Pancreas (tissue), 10 donors: ENCODE results near the gene TCEAL4. TPM values are rescaled to one million over a fixed set of nuclear protein-coding genes. Genes with fewer than 3 reads are reported as not detected.

Experiments used
- ATAC-seq, 4 donors: fragments of 200-7000 bp; cut with Tn5 transposase; one replicate each; pipeline versions ENCODE4 v1.8.0 to v1.9.1; 2020; ENCODE audit warnings: mild to moderate bottlenecking in 4 of 4, moderate library complexity in 4 of 4
- DNase-seq, 6 donors: peaks; one replicate each; pipeline ENCODE4 v3.0.0-alpha.2; 2020
- FAIRE-seq: peaks from 2 replicates; lab custom pipeline; 2012; peaks lifted over from hg19 to GRCh38; lab: Jason Lieb, UNC
- H3K27ac ChIP-seq, 4 donors: fragments of 200-600 bp; sonication (generic); 1 replicate in 3 of 4; 2 replicates in 1 of 4; pipeline versions ENCODE4 v1.5.0 to v1.8.0; 2020
- H3K27me3 ChIP-seq, 4 donors: fragments of 200-600 bp; one replicate each; pipeline ENCODE4 v1.8.0; 2021
- H3K36me3 ChIP-seq, 3 donors: fragments of 200-600 bp; sonication (generic) in 1 of 3; one replicate each; pipeline versions ENCODE4 v1.5.0 to v1.8.0; 2020 to 2021
- H3K4me1 ChIP-seq, 3 donors: fragments of 200-600 bp; one replicate each; pipeline ENCODE4 v1.8.0; 2021
- H3K4me3 ChIP-seq, 4 donors: fragments of 200-600 bp; sonication (generic) in 2 of 4; one replicate each; pipeline versions ENCODE4 v1.5.0 to v1.8.0; 2020 to 2021
- H3K9me3 ChIP-seq, 4 donors: fragments of 200-600 bp; one replicate each; pipeline ENCODE4 v1.8.0; 2021
- WGBS, 2 donors: extraction: QIAGEN DNeasy Blood & Tissue Kit; methylation state at CpG; one replicate each; pipeline ENCODE4 v1.1.7; 2013; 5-methylcytosine and 5-hydroxymethylcytosine counted together
- intact Hi-C, 3 donors: fragments of 100-400 bp; cut with DNase I; formaldehyde crosslinking; loops; one replicate each; pipeline versions ENCODE4 v1.11.1 to v1.14.2; 2022
- polyA plus RNA-seq, 2 donors: library from polyadenylated mRNA; stranded (reverse); fragments of 200-250 nt; gene quantifications; one replicate each; pipeline ENCODE4 v1.2.3, GENCODE V29; 2013
- total RNA-seq, 6 donors: library from RNA; stranded (reverse); fragmentation: NEBNext Ultra II Directional in 4 of 6; extraction: Animal tissue kit (Norgen Biotek cat#: 25700) in 4 of 6; gene quantifications; one replicate each; pipeline versions ENCODE4 v1.2.1 to v1.2.4, GENCODE V29; 2021 to 2023
- TF ChIP-seq, protein P1 (sequence below), 4 donors: fragments of 200-600 bp; sonication (generic) in 3 of 4; IDR thresholded peaks; one replicate each; pipeline versions ENCODE4 v1.5.0 to v1.8.0; 2021; ENCODE audit warnings: antibody characterized with exemption in 4 of 4
- donor health status: healthy with polysubstance abuse.
- donor health status: DM: no; HTN: no; CAD: no; lungs with moderate emphysema.
- donor health status: DM: no; HTN: no; CAD: no.
- donor health status: control.
- donor health status: control.
- donor health status: Bipolar disorder and iron deficiency.
- donor health status: DM: yes; HTN: yes; CAD: no.
- donor health status: DM: no; HTN: no; CAD: no.
- donor health status: DM: no; HTN: no; CAD: no.
- donor health status: DM: yes; HTN: yes; CAD: no.

The TCEAL4 gene
- total and polyA plus RNA-seq, 8 donors: 16.7 to 132 (median 27.8) TPM

- ATAC-seq (peak; percentile 72 to 83 (median 78)), FAIRE-seq (no peak), DNase-seq (peak; percentile 51 to 74 (median 60))
- Histone ChIP-seq H3K4me1 (peaks cover 0 to 6% (median 6%) of the 10 kb centered on the region in 3 donors), H3K27me3 (peaks cover 0 to 8% (median 0%) of the 10 kb centered on the region in 4 donors), H3K9me3 (no peaks in the 10 kb centered on the region), H3K27ac (peak within 1 kb of the TSS; percentile 63 to 86 (median 74)), H3K36me3 (no peaks in the 10 kb centered on the region), H3K4me3 (peak within 1 kb of the TSS; percentile 18 to 61 (median 46))
- TF ChIP-seq, protein P1, sequence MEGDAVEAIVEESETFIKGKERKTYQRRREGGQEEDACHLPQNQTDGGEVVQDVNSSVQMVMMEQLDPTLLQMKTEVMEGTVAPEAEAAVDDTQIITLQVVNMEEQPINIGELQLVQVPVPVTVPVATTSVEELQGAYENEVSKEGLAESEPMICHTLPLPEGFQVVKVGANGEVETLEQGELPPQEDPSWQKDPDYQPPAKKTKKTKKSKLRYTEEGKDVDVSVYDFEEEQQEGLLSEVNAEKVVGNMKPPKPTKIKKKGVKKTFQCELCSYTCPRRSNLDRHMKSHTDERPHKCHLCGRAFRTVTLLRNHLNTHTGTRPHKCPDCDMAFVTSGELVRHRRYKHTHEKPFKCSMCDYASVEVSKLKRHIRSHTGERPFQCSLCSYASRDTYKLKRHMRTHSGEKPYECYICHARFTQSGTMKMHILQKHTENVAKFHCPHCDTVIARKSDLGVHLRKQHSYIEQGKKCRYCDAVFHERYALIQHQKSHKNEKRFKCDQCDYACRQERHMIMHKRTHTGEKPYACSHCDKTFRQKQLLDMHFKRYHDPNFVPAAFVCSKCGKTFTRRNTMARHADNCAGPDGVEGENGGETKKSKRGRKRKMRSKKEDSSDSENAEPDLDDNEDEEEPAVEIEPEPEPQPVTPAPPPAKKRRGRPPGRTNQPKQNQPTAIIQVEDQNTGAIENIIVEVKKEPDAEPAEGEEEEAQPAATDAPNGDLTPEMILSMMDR (IDR thresholded peaks at IDR 0.05): no peak
- WGBS, 2 donors: 2 to 17% methylated on average over 32 of the region's 32 CpGs
- intact Hi-C loops: no loop called here
These were observed 43.3 kb downstream of the TCEAL4 start, which contains the start of gene TCEAL1 for GRCh38 chrX:103628386-103629317. Gene TCEAL1 (plus strand): TSS chrX:103628975. CDS start chrX:103629917, 942 bp downstream.

- H3K27me3 ChIP-seq: peaks cover 0 to 8% (median 0%) of the 10 kb centered on the region in 4 donors
- DNase-seq (peak; percentile 57 to 77 (median 62)), FAIRE-seq (no peak), ATAC-seq (peak; percentile 83 to 91 (median 86))
- TF ChIP-seq, protein P1 (IDR thresholded peaks at IDR 0.05): no peak
- intact Hi-C loops: no loop called here
- H3K36me3 ChIP-seq: no peaks in the 10 kb centered on the region
- H3K4me1 ChIP-seq: peaks cover 0 to 6% (median 6%) of the 10 kb centered on the region in 3 donors
- H3K4me3 ChIP-seq: peak overlapping the region; percentile 18 to 61 (median 46)
- 0 to 21% methylated on average over 48 to 49 of the region's 49 CpGs for WGBS, 2 donors
- H3K27ac ChIP-seq: peak overlapping the region; percentile 63 to 86 (median 74)
- no peaks in the 10 kb centered on the region for H3K9me3 ChIP-seq
These were observed 44.2 kb downstream of the TCEAL4 start for GRCh38 chrX:103629318-103630170.

DNA sequence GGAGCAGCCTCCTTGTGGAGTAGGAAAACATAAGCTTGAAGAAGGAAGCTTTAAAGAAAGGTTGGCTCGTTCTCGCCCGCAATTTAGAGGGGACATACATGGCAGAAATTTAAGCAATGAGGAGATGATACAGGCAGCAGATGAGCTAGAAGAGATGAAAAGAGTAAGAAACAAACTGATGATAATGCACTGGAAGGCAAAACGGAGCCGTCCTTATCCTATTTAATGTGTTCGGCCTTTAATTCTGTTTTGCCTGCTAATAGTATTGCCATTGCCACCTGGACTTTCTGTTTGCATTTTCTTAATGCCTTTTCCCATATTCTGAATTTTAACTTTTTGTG is 44.8 kb downstream of the TCEAL4 start:
- Histone ChIP-seq H3K9me3 (no peaks in the 10 kb centered on the region), H3K4me1 (peaks cover 0 to 6% (median 4%) of the 10 kb centered on the region in 3 donors), H3K4me3 (peak overlapping the region; percentile 18 to 61 (median 46)), H3K27ac (peak overlapping the region in 3 of 4 donors; percentile 70 to 86 (median 78)), H3K27me3 (peaks cover 0 to 8% (median 0%) of the 10 kb centered on the region in 4 donors), H3K36me3 (no peaks in the 10 kb centered on the region)
- FAIRE-seq (no peak), DNase-seq (no peak), ATAC-seq (no peak)
- TF ChIP-seq, protein P1 (IDR thresholded peaks at IDR 0.05): no peak
- 4 to 22% methylated on average over 6 of the region's 6 CpGs for WGBS, 2 donors
- intact Hi-C loops: no loop called here

DNA sequence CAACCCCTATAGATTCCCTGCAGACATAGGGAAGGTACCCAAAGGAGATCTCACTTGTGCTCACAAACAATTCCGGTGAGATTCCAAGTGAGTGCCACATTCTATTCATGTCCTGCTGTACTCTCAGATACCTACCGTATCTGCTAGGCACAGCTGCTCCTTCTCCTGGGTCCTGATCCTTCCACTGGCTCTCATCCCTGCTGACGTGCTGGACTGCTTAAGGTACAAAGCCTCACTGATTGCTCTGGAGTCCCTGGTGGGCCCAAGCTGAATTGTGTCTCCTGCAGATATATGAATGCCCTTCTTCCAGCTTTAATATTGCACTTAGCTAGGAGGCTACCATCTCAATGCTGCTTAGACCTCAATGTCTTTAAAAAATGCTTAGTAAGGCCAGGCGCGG is 45.8 kb downstream of the TCEAL4 start:
- H3K4me1 ChIP-seq: peaks cover 0 to 6% (median 3%) of the 10 kb centered on the region in 3 donors
- no peak overlapping the region for H3K4me3 ChIP-seq
- H3K27ac ChIP-seq: no peak overlapping the region
- TF ChIP-seq, protein P1 (IDR thresholded peaks at IDR 0.05): no peak
- no peaks in the 10 kb centered on the region for H3K9me3 ChIP-seq
- intact Hi-C loops: no loop called here
- ATAC-seq (no peak), FAIRE-seq (no peak), DNase-seq (no peak)
- WGBS, 2 donors: 81 to 92% methylated on average over 5 of the region's 5 CpGs
- H3K36me3 ChIP-seq: no peaks in the 10 kb centered on the region
- peaks cover 0 to 8% (median 0%) of the 10 kb centered on the region in 4 donors for H3K27me3 ChIP-seq
